ENCODE results near the gene L1TD1.
"Not testable (repeated sequence)": the region's sequence is repeated elsewhere in the genome, so short reads cannot be mapped to it uniquely, and the experiment has no call there.

- TF ChIP-seq, protein P1, sequence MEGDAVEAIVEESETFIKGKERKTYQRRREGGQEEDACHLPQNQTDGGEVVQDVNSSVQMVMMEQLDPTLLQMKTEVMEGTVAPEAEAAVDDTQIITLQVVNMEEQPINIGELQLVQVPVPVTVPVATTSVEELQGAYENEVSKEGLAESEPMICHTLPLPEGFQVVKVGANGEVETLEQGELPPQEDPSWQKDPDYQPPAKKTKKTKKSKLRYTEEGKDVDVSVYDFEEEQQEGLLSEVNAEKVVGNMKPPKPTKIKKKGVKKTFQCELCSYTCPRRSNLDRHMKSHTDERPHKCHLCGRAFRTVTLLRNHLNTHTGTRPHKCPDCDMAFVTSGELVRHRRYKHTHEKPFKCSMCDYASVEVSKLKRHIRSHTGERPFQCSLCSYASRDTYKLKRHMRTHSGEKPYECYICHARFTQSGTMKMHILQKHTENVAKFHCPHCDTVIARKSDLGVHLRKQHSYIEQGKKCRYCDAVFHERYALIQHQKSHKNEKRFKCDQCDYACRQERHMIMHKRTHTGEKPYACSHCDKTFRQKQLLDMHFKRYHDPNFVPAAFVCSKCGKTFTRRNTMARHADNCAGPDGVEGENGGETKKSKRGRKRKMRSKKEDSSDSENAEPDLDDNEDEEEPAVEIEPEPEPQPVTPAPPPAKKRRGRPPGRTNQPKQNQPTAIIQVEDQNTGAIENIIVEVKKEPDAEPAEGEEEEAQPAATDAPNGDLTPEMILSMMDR (CRISPR knock-in tag; IDR thresholded peaks at IDR 0.05) = not testable (repeated sequence)
- TF ChIP-seq E2F1 (CRISPR knock-in tag; IDR thresholded peaks at IDR 0.05); ERF (CRISPR knock-in tag; IDR thresholded peaks at IDR 0.05); ZBTB40 (IDR thresholded peaks at IDR 0.05); ZBTB40 (CRISPR knock-in tag; IDR thresholded peaks at IDR 0.05); SOX5 (CRISPR knock-in tag; IDR thresholded peaks at IDR 0.05; ENCODE audit: borderline replicate concordance); KDM5A (IDR thresholded peaks at IDR 0.05; ENCODE audit: borderline replicate concordance, low read length); JUNB (CRISPR knock-in tag; IDR thresholded peaks at IDR 0.05; ENCODE audit: borderline replicate concordance); NR2C2 (CRISPR knock-in tag; IDR thresholded peaks at IDR 0.05; ENCODE audit: borderline replicate concordance): not testable (repeated sequence)
These were observed 9.4 kb upstream of the L1TD1 start for GRCh38 chr1:62185233-62185632.
